Stimulated activated naive CD4-positive, alpha-beta T cell (primary cell): ENCODE data around the gene GLT8D2.
A peak's percentile ranks its signal among the peaks of the same experiment; 100 is the strongest.

Experiments used
- DNase-seq, 6 experiments: peaks; one replicate each; lab custom pipeline; 2025; lab: John Stamatoyannopoulos, UW

Gene GLT8D2, protein sequence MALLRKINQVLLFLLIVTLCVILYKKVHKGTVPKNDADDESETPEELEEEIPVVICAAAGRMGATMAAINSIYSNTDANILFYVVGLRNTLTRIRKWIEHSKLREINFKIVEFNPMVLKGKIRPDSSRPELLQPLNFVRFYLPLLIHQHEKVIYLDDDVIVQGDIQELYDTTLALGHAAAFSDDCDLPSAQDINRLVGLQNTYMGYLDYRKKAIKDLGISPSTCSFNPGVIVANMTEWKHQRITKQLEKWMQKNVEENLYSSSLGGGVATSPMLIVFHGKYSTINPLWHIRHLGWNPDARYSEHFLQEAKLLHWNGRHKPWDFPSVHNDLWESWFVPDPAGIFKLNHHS

DNA sequence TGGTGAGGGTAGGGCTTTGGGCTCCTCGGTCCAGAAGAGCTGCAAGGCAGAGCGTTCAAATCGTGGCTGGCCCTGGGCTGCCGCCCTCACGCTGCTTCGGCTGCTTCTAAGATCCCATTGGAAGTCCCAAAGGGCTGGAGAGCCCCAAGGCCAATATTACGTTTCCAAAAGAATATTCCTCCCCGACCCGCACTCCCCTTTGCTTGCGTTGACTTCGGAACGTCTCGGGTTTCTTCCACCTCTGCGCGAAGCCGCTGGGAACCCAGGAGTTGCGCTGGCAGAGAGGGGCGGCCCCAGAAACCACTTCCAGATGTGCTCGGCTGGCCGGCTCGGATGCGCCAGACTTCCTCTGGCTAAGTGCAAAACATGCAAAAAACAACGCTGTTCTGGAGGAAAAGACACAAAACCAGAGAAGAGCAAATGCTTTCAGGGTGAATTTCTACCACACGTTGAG lies at the start of gene GLT8D2:
Gene GLT8D2, minus strand, starts transcription at position 285 of the 454 bp plus-strand sequence. CDS start 30,539 bp downstream, outside the sequence.
- DNase-seq: no peak

DNA sequence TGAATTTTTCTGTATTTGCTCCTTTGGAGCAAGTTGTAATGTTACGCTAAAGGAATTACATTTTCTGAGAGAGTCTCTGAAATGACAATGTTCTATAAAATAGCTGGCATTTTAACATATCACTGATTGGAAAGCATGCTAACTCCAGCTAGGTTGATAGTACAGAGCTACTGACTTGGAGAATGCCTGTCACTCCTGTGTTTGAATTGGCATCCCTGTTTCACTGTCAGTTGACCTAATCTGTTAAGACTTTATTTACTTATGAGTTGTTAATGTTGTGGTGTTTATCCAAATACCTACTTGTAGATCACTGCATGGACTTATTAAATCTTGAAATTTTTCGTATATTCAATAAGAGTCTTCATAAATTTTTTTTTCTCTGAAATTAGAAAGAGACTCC lies 48.0 kb upstream of the GLT8D2 start:
- no peak for DNase-seq

DNA sequence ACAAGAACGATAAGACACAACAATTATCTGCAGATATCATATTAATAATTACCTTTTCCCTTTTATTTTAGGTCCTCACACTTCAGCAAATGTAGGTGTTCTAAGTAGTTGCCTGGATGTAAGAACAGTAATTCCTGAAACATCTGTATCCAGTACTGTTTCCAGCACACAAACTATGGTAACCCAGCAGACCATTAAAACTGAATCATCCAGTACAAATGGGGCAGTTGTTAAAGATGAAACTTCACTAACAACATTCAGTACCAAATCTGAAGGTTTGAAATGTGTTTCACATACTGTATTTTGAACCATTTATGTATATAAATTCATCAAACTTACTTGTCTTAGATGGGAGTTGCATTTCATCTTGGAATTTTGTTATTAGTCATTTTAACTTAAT lies 45.3 kb upstream of the GLT8D2 start:
- no peak for DNase-seq

DNA sequence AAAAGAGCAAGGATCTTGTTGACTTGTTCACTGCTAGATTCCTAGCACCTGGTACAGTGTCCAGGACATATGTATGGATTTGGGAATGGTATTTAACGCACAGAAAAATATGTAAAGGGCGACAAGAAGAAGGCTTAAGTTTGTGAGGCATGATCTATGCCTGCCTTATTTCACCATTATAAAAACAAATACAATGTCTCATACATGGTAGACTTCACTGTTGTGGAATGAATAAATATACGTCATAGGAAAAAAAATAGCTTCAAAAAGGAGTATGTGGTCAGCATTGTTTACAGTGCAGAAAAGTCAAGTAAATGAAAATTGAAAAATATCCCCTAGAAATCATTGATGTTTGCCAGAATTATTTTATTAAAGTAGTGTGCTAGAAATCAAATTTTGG lies 44.3 kb upstream of the GLT8D2 start:
- DNase-seq: no peak

DNA sequence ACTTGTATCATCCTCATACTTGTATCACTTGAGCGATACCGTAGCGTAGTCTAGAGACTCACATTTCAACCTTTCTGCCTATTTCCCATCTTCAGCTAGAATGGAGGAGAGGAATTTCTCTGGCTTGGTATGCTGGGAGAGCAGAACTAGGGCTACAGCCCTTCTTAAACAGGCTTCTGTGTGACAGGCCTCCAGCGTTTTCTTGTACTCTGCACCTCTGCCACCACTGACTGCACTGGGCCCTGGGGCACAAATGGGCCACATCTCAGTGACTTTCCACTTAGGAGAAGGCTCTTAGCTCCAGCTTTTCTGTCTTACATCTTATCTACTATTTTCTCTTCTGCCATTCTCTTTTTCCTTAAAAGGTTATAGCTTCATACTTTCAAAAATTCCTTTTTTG lies 41.1 kb upstream of the GLT8D2 start:
- no peak for DNase-seq

DNA sequence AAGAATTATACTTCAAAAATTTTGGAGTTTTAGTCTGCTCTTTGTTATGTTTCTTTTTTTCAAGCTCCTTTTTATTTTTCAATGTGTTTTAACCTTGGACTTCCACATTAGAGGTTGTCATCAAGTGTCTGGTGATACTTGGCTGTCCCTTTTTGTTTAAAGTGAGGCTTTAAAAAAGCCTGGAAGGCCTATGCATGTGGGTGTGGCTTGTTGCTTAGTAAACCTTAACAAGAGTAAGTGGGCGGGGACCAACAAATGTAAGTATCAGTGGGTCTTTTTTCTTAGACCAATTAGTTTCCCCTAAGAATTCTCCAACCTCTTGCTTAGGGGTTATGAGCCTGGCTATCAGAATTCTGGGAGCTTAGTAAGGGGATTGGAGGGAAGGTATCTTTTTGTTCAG lies 40.7 kb upstream of the GLT8D2 start:
- no peak for DNase-seq

DNA sequence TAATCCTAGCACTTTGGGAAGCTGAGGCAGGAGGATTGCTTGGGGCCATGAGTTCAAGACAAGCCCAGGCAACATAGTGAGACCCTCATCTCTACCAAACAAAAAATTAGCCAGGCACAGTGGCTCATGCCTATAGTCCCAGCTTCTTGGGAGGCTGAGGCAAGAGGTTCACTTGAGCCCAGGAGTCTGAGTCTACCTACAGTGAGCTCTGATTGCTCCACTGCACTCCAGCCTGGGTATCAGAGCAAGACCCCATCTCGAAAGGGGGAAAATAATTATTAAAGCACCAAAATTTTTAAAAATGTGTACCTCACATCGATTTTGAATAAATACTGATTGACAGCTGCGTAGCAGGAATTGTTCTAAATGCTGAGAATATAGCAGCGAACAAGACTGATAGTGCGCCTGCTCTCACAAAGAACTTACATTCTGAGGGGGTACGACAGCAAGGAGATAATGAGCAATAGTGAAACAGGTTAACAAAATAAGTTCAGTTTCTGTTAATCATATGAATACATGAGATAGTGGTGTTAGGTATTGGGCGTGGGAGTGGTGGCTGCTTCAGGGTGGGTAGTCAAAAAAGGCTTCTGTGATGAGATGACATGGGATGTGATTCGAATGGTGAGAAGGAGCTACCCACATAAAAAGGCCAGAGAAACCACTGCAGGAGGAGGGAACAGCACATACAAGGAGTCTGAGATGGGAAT lies 33.9 kb upstream of the GLT8D2 start:
- DNase-seq: no peak

DNA sequence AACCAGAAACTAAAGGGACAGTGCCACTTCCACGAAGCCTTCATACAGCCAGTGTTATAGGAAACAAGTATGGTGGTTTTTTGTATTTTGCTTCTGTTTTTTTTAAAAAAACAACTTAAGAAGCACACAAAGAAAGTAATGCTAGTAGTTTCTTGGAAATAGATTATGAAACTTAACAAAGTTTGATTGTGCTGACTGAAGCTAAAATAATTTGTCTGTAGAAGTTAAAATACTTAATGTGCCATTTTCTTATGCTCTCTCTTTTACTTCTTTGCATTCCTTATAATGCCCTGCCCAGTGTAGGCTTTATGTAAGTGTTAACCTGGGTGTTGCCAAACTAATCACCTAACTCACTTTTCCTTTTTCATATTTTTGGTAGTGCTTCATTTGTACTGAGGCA lies 30.8 kb upstream of the GLT8D2 start:
- DNase-seq: no peak

DNA sequence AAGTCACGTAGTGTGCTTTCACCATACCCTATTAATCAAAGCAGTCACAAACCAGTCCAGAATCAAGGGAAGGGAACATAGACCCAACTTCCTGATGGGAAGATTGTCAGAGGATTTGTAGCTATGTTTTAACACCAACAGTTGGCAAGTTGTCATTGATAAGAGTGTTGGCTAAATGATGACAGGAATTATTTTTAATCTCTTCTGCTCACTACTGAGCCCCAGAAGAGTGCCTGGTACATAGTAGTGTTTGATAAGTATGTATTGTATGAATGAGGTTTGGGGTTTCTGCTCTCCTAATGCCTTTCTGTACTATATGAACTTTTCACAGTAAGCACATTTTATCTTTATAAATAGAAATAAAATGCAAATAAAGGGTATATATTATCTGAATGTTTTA lies 29.0 kb upstream of the GLT8D2 start:
- DNase-seq: no peak

DNA sequence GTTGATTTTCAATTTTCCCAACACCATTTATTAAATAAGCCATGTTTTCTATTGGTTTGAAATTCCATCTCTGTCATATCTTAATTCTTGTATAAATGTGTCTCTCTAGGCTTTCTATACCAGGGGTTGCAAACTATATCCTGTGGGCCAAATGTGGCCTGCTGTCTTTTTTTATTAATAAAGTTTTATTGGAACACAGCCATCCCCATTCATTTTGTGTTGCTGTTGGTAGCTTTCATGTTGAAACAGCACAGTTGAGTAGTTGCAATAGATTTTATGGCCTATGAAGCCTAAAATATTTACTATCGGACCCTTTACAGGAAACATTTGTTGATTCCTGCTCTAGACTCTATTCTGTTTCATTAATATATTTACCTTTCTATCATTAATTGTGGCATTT lies 23.7 kb upstream of the GLT8D2 start:
- no peak for DNase-seq

DNA sequence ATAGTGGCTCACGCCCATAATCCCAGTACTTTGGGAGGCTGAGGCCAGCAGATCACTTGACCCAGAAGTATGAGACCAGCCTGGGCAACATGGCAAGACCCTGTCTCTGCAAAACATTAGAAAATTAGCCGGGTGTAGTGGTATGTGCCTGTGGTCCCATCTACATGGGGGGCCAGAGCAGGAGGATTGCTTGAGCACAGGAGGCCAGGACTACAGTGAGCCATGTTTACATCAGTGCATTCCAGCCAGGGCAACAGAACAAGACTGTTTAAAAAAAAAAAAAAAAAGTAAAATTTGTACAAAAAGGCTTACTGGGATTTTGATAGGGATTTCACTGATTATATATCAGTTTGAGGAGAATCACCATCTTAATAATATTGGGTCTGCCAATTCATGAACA lies 22.1 kb upstream of the GLT8D2 start:
- no peak for DNase-seq

DNA sequence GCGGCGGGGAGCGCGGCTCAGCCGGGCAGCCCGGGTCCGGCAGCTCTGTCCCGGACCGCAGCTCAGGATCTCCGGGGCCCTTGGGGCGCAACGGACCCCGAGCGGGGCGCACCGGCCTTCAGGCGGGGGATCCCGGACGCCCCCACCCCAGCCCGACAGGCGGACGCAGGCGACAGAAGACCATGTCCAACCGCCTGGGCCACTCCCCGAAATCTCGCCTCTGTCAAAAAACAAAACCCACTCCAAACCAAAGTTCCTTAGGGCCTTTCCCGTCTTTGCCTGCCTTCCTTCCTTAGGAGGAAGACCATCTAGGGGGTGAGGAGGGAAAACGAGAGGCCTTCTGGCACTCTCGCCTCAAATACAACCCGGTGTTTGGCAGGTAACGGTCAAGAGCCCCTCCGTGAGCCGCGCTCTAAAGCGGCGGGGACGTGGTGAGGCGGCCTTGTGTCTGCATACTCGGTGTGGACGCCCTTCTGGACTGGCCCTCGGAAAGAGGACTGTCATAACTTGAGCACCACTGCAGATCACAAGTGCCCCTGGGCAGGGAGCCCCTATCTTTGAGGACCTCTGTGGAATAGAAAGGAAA lies 14.9 kb upstream of the GLT8D2 start:
- peak in 1 of 6 experiments; percentile 16 for DNase-seq

DNA sequence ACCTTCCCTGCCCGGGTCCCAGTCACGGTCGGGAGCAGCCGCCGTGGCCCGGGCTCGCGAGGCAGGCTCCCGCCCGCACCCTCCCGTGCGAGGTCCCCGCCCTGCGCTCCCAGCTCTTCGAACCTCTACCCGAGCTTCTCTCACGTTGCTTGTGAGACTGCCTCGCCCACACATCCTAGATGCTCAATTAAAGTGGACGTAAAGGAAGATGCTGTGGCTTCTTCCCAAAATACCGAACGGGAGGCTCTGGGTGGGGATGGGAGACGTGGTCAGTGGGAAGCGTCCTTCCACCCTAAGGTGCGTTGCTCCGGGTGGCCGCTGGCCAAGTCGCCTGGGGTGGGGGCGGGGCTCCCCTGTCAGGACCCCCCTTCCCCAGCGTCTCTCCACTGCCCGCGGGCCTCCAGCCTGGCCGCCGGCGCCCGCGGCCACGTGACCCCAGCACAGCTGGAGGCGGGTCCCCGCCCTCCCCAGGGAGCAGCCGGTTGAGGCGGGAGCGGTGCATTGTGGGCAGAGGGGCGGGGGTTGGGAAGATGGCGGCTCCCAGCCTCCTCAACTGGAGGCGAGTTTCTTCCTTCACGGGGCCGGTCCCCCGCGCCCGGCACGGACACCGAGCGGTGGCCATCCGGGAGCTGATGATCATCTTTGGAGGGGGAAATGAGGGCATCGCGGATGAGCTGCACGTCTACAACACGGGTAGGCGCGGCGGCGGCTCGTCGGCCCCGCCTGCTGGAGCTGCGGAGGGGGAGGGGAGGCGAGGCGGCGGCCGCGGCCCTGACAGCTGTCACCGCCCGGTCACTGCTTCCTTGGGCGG lies 14.2 kb upstream of the GLT8D2 start, which contains the start of gene HCFC2:
Gene HCFC2, plus strand, starts transcription at position 501 of the 811 bp plus-strand sequence. Its CDS starts 30 bp downstream, at position 531.
- peak; percentile 74 to 85 (median 79) for DNase-seq

DNA sequence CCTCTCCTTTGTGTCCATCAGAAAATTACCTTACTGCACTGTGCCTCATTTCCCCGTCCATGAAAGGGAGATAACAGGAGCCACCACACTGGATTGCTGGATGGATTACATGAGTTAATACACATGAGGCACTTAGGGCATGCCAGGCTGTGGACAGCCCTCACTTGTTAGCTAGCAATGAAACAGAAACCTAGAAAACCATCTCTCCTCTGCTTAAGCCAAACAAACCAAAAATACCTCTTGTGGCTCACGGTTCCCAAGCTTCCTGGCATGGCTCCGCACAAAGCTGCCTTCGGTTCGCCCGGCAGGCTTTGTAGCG lies 13.7 kb upstream of the GLT8D2 start:
- peak in 2 of 6 experiments; percentile 43 to 52 for DNase-seq

DNA sequence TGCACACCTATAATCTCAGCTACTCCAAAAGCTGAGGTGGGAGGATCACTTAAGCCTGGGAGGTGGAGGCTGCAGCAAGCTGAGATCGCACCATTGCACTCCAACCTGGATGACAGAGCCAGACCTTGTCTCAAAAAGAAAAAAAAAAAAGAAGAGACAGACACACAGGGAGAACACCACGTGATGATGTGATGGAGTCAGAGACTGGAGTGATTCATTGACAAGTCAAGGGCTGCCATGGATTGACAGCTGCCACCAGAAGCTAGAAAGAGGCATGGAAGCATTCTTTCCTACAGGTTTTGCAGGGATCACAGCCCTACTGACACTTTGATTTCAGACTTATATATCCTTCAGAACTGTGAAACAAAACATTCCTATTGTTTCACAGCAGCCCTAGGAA lies 10.8 kb upstream of the GLT8D2 start:
- no peak for DNase-seq

DNA sequence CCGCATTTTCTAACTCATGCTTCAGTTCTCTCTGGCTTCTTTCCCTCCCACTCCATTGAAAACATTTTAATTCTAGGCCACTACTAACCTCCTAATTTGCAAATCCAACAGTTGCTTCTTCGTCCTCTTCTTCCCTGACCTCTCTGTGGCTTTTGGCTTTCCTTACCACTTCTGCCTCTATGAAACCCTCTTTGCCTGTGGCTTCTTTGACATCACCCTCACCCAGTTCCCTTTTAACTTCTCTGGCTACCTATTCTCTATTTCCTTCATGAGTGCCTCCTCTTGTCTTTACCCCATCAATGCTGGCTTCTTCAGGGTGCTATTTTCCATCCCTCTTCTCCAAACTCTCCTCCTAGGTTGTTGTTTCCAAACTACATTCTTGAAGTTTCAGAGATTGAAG lies 10.0 kb upstream of the GLT8D2 start:
- DNase-seq: no peak

DNA sequence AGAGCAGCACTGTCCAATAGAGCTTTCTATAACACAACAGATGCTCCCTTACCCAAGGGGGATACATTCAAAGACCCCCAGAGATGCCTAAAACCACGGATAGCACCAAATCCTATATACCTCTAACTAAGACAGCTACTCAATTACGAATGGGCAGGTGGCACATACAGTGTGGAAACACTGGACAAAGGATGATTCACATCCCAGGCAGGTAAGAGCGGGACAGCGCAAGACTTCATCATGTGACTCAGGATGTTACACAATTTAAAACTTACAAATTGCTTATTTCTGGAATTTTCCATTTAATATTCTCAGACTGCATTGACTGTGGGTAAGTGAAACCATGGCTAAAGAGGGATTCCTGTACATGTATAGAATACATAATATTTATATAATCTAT lies 8.8 kb upstream of the GLT8D2 start:
- no peak for DNase-seq

DNA sequence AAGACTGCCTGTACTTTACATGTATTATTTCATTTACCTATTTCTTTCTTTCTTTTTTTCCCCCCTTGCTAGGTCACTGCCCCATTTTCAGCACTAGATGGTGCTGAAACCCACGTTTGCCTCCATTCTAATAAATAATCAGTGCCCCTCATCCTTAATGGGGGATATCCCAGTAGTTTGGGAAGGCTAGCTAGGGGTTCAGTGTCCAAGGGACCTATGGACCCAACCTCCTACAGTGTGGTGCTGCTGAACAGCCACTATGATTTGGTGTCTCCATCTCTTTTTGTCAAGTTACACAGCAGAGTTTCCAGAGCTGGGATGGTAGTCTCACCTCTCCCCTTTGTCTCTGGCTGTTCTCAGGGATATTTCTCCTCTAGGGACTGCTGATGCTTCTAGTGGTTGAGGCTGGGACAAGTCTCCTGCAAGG lies 7.8 kb upstream of the GLT8D2 start:
- peak in 1 of 6 experiments; percentile 8 for DNase-seq

DNA sequence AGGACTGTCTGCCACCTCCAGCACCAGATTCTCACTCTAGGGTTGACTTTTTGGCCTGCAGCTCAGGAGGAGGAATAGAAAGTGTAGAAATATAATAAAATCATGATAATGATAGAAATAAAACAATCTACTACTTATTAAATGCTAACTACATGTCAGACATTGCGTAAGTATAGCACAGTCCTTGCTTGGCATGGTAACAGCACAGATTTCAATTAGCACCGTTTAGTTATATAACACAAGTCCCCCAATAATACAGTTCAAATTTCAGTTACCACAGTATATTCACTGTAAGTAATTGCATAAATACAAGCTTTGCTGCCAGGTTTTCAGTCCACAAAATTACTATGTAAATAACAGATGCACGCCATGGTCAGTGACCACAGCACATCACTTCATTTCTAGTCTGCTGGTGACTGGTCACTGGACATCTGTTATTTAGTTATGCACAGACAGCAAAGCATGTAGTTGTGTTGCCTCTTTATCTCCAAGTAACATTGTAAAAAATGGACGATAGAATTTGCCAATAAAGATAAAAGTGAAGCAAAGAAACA lies 6.5 kb upstream of the GLT8D2 start:
- DNase-seq: no peak

DNA sequence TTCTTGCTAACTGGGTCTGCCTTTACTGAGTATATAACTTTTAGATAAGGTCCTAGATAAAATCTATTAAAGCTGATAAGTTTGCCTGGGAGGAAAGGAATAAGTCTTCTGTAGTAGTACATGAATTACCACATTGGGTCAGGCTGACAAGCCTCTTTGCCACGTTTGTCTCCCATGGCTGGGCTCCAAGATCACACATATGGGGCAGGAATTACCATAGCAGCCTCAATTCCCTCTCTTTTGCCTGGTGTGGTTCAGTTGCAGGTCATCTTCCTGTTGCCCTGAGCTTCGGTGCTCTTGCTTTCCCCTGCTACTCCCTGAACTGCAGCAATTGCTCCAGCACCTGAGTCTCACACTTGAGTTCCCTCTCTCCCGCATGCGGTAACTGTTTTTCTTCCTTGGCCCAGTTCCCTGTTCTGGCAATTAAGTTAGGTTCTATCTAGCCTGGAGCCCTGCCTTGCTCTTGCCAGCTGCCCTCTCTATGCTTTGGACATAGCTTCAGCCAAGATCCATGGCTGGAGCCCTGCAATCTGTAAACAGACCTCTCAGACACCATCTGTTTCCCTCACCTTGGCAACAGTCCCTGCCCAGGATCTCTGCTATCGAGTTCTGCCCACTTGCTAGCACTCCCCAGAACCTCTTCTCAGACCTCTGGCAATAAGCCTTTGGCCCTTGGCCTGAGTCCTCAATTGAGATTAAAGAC lies 5.8 kb upstream of the GLT8D2 start:
- no peak for DNase-seq

DNA sequence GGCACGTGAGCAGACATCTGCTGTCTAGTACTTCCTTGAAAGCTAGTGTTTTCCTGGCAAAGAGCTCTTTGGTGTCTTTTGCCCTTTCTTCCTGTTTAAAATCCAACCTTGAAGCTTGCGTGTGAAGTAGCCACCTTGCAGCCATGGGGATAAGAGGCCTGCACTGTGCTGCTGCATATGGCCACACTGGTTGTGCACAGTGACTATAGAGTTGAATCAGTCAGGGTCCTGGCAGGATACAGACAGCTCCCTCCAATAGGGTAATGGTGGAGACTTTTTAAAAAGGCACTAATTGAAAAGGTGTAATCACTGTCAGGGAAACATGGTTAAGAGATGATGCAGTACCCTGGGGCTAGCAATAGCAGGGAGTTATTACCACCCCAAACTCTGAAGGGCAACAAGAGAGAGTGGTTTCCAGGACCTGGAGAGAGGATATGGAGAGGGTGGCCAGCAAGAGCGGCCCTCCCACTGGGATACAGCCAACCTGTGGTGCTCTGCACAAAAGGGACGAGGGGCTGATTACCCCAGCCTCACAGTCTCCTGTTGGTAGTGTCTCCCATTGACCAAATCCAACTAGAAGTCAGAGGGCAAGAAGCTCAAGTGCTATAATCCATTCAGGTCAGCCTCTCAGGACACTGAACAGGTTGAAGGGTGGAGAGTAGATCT lies 4.8 kb upstream of the GLT8D2 start:
- no peak for DNase-seq
